ENCODE data around the gene NAXD.

NAXD gene

DNA sequence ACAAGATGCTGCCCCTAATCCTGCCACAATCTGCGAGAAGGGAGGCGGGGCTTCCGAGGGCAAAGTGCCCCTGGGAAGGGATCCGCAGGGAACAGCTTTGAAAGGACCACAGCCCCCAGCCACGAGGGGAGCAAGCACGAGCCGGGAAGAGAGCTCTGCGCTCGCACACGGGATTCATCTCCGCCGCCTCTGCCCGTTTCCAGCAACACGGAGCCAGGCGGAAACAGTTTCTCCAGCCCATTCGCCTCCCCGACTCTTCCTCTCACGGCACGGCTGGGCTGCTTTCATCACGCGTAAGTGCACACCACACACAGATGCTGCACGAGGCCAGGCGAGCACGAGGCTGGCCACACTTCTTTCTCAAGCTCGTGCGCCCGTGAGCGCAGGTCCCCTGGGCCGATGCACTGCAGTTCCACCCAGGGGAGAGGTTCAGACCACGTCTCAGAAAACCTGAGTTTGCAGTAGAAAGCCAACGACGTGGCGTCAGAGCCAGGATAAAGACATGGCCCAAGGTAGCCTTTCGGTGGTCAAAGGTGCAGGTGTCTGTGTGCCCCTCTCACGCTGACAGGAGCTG is 33.6 kb downstream of the NAXD start:
- Histone ChIP-seq H3K4me1 (ENCODE audit: low read length) (peaks cover 23% of the 10 kb centered on the region), H3K79me2 (ENCODE audit: low read length) (no peaks in the 10 kb centered on the region), H2AFZ (ENCODE audit: low read depth, low read length) (no peak overlapping the region), H3K27me3 (ENCODE audit: low read depth, low read length) (no peaks in the 10 kb centered on the region), H3K27ac (ENCODE audit: low read length) (no peak overlapping the region), H3K9me3 (ENCODE audit: insufficient read depth, low read length) (no peaks in the 10 kb centered on the region), H4K20me1 (ENCODE audit: insufficient read depth, low read length) (peaks cover 13% of the 10 kb centered on the region), H3K4me2 (ENCODE audit: low read length) (no peak overlapping the region), H3K36me3 (replicated peaks; ENCODE audit: low read depth, low read length) (peaks cover 24% of the 10 kb centered on the region), H3K4me3 (ENCODE audit: low read length) (no peak overlapping the region), H3K9ac (ENCODE audit: low read length) (no peak overlapping the region)
- TF ChIP-seq EZH2phosphoT487 (IDR thresholded peaks at IDR 0.05; ENCODE audit: low read depth): no peak
- TF ChIP-seq, protein P1, sequence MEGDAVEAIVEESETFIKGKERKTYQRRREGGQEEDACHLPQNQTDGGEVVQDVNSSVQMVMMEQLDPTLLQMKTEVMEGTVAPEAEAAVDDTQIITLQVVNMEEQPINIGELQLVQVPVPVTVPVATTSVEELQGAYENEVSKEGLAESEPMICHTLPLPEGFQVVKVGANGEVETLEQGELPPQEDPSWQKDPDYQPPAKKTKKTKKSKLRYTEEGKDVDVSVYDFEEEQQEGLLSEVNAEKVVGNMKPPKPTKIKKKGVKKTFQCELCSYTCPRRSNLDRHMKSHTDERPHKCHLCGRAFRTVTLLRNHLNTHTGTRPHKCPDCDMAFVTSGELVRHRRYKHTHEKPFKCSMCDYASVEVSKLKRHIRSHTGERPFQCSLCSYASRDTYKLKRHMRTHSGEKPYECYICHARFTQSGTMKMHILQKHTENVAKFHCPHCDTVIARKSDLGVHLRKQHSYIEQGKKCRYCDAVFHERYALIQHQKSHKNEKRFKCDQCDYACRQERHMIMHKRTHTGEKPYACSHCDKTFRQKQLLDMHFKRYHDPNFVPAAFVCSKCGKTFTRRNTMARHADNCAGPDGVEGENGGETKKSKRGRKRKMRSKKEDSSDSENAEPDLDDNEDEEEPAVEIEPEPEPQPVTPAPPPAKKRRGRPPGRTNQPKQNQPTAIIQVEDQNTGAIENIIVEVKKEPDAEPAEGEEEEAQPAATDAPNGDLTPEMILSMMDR (IDR thresholded peaks at IDR 0.05; ENCODE audit: low read depth, low read length): no peak

DNA sequence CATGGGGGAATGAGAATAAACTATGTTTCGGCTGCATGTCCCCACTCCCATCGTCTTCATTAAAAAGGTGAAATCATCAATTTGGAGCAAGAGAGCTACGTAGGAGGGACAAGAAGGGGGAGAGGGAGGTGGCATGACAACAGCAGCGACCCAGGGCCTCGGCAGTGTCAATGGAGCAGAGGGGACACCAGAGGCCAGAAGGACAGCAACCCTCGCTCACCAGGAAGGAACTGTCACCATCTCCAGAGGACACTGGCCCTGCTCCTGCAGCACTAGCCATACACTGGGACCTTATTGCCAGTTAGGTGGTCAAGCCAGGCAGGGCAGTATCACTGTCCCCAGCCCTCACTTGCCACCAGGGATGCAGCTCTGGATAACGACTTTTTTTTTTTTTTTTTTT is 34.2 kb downstream of the NAXD start:
- Histone ChIP-seq H2AFZ (ENCODE audit: low read depth, low read length) (no peak overlapping the region), H3K9me3 (ENCODE audit: insufficient read depth, low read length) (no peaks in the 10 kb centered on the region), H3K4me3 (ENCODE audit: low read length) (no peak overlapping the region), H3K36me3 (replicated peaks; ENCODE audit: low read depth, low read length) (peaks cover 17% of the 10 kb centered on the region), H3K4me2 (ENCODE audit: low read length) (no peak overlapping the region), H3K9ac (ENCODE audit: low read length) (no peak overlapping the region), H3K79me2 (ENCODE audit: low read length) (no peaks in the 10 kb centered on the region), H3K4me1 (ENCODE audit: low read length) (peaks cover 22% of the 10 kb centered on the region), H3K27me3 (ENCODE audit: low read depth, low read length) (no peaks in the 10 kb centered on the region), H4K20me1 (ENCODE audit: insufficient read depth, low read length) (peaks cover 13% of the 10 kb centered on the region), H3K27ac (ENCODE audit: low read length) (no peak overlapping the region)
- TF ChIP-seq, protein P1 (IDR thresholded peaks at IDR 0.05; ENCODE audit: low read depth, low read length): no peak

DNA sequence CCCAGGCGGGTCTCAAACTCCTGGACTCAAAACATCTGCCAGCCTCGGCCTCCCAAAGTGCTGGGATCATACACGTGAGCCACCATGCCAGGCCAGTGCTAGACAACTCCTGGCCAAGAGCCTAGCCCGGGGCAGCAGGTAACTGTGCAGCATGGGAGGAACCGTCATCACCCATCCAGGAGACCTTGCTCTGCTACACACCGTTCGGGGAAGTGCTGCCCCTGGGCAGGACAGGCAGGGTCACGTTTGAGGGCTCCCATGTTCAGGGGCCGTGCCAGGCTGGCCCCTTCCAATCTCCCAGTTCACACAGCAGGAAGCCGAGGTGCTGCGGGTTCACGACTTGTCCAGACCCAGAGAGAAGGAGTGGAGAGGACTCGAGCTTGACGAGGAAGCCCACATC is 35.1 kb downstream of the NAXD start:
- Histone ChIP-seq H3K9me3 (ENCODE audit: insufficient read depth, low read length) (no peaks in the 10 kb centered on the region), H3K4me1 (ENCODE audit: low read length) (peaks cover 13% of the 10 kb centered on the region), H3K79me2 (ENCODE audit: low read length) (no peaks in the 10 kb centered on the region), H3K4me3 (ENCODE audit: low read length) (no peak overlapping the region), H3K9ac (ENCODE audit: low read length) (no peak overlapping the region), H3K36me3 (replicated peaks; ENCODE audit: low read depth, low read length) (peaks cover 20% of the 10 kb centered on the region), H3K4me2 (ENCODE audit: low read length) (no peak overlapping the region), H3K27me3 (ENCODE audit: low read depth, low read length) (no peaks in the 10 kb centered on the region), H2AFZ (ENCODE audit: low read depth, low read length) (no peak overlapping the region), H4K20me1 (ENCODE audit: insufficient read depth, low read length) (peaks cover 17% of the 10 kb centered on the region), H3K27ac (ENCODE audit: low read length) (no peak overlapping the region)
- TF ChIP-seq EZH2phosphoT487 (IDR thresholded peaks at IDR 0.05; ENCODE audit: low read depth): no peak
- TF ChIP-seq, protein P1 (IDR thresholded peaks at IDR 0.05; ENCODE audit: low read depth, low read length): no peak

- H4K20me1 ChIP-seq (ENCODE audit: insufficient read depth, low read length): peaks cover 17% of the 10 kb centered on the region
- no peaks in the 10 kb centered on the region for H3K9me3 ChIP-seq (ENCODE audit: insufficient read depth, low read length)
- peaks cover 13% of the 10 kb centered on the region for H3K4me1 ChIP-seq (ENCODE audit: low read length)
- H3K27ac ChIP-seq (ENCODE audit: low read length): no peak overlapping the region
- no peak for TF ChIP-seq EZH2phosphoT487 (IDR thresholded peaks at IDR 0.05; ENCODE audit: low read depth)
- TF ChIP-seq, protein P1 (IDR thresholded peaks at IDR 0.05; ENCODE audit: low read depth, low read length): no peak
- no peak overlapping the region for H3K4me2 ChIP-seq (ENCODE audit: low read length)
- H3K79me2 ChIP-seq (ENCODE audit: low read length): no peaks in the 10 kb centered on the region
- H3K27me3 ChIP-seq (ENCODE audit: low read depth, low read length): no peaks in the 10 kb centered on the region
- no peak overlapping the region for H3K9ac ChIP-seq (ENCODE audit: low read length)
- H3K36me3 ChIP-seq (replicated peaks; ENCODE audit: low read depth, low read length): peaks cover 20% of the 10 kb centered on the region
- H2AFZ ChIP-seq (ENCODE audit: low read depth, low read length): no peak overlapping the region
- H3K4me3 ChIP-seq (ENCODE audit: low read length): no peak overlapping the region
Measured at GRCh38 chr13:110651271-110651670, 35.9 kb downstream of the NAXD start.
